ENCODE measurements around the gene MCTP1.
"Not testable (repeated sequence)": the region's sequence is repeated elsewhere in the genome, so short reads cannot be mapped to it uniquely, and the experiment has no call there.

The MCTP1 gene

GRCh38 chr5:95178046-95178651, 106.7 kb downstream of the MCTP1 start:
- no peak for DNase-seq

- DNase-seq: no peak
Observed at GRCh38 chr5:95177456-95177855, 107.4 kb downstream of the MCTP1 start.

- no peak for DNase-seq
Observed at GRCh38 chr5:95175106-95175505, 109.8 kb downstream of the MCTP1 start.

- no peak for DNase-seq
Observed at GRCh38 chr5:95172659-95173058, 112.2 kb downstream of the MCTP1 start.

GRCh38 chr5:95164861-95165260, 120.0 kb downstream of the MCTP1 start:
- DNase-seq: no peak

GRCh38 chr5:95163079-95163478, 121.8 kb downstream of the MCTP1 start:
- no peak for DNase-seq

- DNase-seq: no peak
Observed at GRCh38 chr5:95162231-95162992, 122.5 kb downstream of the MCTP1 start.

GRCh38 chr5:95159603-95160002, 125.3 kb downstream of the MCTP1 start:
- no peak for DNase-seq

GRCh38 chr5:95155888-95156287, 129.0 kb downstream of the MCTP1 start:
- no peak for DNase-seq

GRCh38 chr5:95153511-95153910, 131.4 kb downstream of the MCTP1 start:
- no peak for DNase-seq

- no peak for DNase-seq
Observed at GRCh38 chr5:95152535-95152934, 132.4 kb downstream of the MCTP1 start.

GRCh38 chr5:95152131-95152530, 132.8 kb downstream of the MCTP1 start:
- DNase-seq: no peak

- no peak for DNase-seq
Observed at GRCh38 chr5:95151694-95152093, 133.2 kb downstream of the MCTP1 start.

GRCh38 chr5:95149387-95149786, 135.5 kb downstream of the MCTP1 start:
- no peak for DNase-seq

GRCh38 chr5:95148453-95148852, 136.4 kb downstream of the MCTP1 start:
- no peak for DNase-seq

- not testable (repeated sequence) for DNase-seq
Observed at GRCh38 chr5:95143858-95144257, 141.0 kb downstream of the MCTP1 start.

- DNase-seq: no peak
Observed at GRCh38 chr5:95142145-95142544, 142.7 kb downstream of the MCTP1 start.

GRCh38 chr5:95141141-95141540, 143.8 kb downstream of the MCTP1 start:
- DNase-seq: no peak

- no peak for DNase-seq
Observed at GRCh38 chr5:95134326-95134725, 150.6 kb downstream of the MCTP1 start.

GRCh38 chr5:95132096-95132495, 152.8 kb downstream of the MCTP1 start:
- no peak for DNase-seq

- no peak for DNase-seq
Observed at GRCh38 chr5:95130941-95131340, 154.0 kb downstream of the MCTP1 start.

GRCh38 chr5:95124731-95125130, 160.2 kb downstream of the MCTP1 start:
- no peak for DNase-seq

- no peak for DNase-seq
Observed at GRCh38 chr5:95124101-95124500, 160.8 kb downstream of the MCTP1 start.

GRCh38 chr5:95114902-95115301, 170.0 kb downstream of the MCTP1 start:
- DNase-seq: no peak

- no peak for DNase-seq
Observed at GRCh38 chr5:95114305-95114704, 170.6 kb downstream of the MCTP1 start.
